ENCODE measurements around the gene PRUNE1.

The PRUNE1 gene

DNA sequence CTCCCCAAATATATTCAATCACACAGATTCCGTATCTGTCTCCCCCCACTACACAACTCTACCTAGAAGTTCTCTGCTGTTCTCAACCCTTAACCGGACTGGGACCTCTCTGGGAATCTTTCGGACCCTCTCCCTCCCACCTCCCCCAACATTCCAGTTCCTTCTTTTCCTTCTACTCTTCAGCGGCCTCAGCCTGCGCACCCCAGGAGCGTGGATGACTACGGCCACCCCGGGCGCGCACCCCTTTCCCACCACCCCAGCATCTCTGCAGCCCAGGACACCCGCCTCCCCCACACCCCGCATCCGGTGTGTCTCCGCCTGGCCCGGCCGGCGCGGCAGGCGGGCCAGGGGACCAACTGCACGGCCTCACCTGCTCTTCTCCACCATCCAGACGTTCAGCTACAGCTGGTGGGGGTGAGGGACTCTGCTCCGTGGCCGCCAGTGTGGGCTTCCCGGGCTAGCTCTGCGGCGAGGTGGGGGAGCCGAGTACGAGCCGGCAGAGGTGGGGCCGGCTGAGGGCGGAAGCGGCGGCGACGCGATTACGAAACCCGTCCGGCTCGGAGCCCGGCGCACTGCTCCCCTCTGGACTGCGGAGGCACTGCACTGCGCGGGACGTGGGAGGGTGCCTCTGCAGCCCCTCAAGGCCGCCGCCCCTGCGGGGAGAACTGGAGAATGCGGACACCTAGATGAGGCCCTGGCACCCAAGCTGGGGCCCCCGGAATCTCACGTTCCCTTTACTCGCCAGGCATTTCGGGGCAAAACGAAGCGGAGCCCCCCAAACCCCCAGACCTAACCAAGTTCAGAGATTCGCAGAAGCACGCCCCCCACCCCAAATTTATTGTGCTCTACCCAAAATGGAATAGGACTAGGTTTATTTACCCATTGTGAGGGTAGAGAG lies 51.1 kb downstream of the PRUNE1 start, which contains the start of gene CDC42SE1:
Gene CDC42SE1 (minus strand): TSS at position 514 of the 898 bp plus-strand sequence. CDS start 3,892 bp downstream, outside the sequence.
- H3K36me3 Mint-ChIP-seq (ENCODE audit: low read depth) = peaks cover 53% of the 10 kb centered on the region
- H3K27ac Mint-ChIP-seq = peak within 1 kb of the TSS; percentile 95
- intact Hi-C loops (cut with micrococcal nuclease) = loop anchor here (5.0 kb wide), 1 partner anchor 37 kb away; no protein-coding TSS in a partner anchor
- peaks cover 57% of the 10 kb centered on the region for H3K4me1 Mint-ChIP-seq (ENCODE audit: low read depth)
- H3K9me3 Mint-ChIP-seq = no peaks in the 10 kb centered on the region
- H3K4me3 Mint-ChIP-seq = peak within 1 kb of the TSS; percentile 86
- H3K27me3 Mint-ChIP-seq = no peaks in the 10 kb centered on the region

DNA sequence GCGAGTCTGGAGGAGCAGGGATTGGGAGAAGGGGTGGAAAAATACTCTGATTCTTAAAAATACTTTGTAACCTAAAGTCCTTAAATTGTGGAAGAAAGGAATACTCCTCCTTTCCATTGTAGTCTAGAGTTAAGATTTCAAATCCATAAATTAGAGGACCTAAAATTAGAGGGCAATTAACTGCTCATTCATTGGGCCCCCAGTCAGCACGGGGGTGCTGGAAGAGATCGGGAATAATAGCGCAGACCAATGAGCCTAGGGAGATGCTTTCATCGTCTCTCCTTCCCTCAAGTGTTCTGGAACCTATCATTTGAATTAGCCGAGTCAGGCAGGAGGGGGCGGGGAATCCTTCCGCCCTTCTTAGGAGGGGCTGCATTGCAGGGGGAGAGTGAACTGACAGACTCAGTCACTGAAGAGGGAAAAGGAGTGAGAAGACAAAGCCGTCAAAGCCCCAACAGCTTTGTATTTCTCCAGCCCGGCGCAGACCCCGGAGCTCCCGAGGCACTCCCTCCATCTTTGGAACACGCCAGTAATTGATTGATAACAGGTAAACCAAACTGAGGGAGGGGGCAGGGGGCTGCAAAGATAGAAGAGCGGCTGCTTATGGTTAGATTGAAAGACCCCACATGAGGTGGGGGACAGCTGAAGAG lies 51.9 kb downstream of the PRUNE1 start, which contains the start of gene MLLT11:
Gene MLLT11 (plus strand): TSS at position 391 of the 650 bp plus-strand sequence. CDS start 6,828 bp downstream, outside the sequence.
- H3K4me1 Mint-ChIP-seq (ENCODE audit: low read depth) = peaks cover 51% of the 10 kb centered on the region
- H3K36me3 Mint-ChIP-seq (ENCODE audit: low read depth) = peaks cover 45% of the 10 kb centered on the region
- peak within 1 kb of the TSS; percentile 95 for H3K27ac Mint-ChIP-seq
- H3K4me3 Mint-ChIP-seq = peak within 1 kb of the TSS; percentile 86
- no peaks in the 10 kb centered on the region for H3K9me3 Mint-ChIP-seq
- no peaks in the 10 kb centered on the region for H3K27me3 Mint-ChIP-seq
- intact Hi-C loops (cut with micrococcal nuclease) = no loop called here

DNA sequence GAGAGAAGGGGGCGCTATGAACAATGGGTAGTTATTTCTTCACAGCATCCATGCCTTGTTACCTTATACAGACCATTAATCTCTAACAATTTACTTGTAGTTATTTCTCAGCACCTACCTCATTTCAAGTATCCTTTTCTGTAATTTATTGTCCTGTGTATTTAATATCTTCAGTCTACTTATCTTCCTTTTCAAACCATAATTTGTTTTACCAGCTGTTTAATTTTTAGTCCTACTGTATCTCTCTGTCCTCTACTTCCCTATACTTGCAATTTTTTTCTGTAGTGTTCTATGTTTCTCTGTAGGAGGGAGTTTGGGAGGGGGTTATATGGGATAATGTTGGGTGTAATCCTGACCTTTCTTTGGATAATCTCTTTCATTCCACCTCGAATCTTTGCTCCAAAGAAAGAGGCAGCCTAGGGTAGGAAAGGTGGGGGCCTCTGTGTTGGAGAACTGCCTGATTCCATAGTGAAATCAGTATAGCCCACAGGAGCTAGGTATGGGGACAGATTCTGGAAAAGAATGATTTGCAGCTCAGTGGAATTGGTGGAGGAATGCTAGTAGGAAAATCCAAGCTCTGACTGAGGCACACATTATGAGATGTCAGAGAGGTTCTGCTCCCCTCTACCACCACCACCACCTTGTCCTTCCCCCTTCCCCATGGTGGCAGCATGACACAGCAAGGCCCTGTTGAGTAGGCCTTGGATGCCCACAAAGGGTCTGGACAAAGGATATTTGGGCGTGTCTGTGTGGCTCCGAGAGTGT lies 52.6 kb downstream of the PRUNE1 start:
- no peaks in the 10 kb centered on the region for H3K27me3 Mint-ChIP-seq
- intact Hi-C loops (cut with micrococcal nuclease) = no loop called here

DNA sequence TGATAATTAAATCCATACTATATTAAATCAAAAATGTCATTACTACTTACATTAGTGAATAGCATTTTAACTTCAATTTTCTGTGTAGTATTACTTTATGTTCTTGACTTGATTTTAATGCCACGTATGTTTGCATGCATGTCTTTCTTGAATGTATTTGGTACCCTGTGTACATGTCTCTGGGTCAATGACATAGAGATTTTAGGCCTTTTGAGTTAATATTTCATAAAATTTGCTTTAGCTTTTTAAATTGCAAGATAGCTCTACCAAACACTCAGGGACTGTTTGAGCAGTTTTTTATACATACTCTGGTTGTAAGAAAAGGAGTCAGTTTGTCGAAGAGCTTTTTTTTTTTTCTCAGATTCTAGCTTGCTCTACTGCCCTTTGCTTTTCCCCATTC lies 53.5 kb downstream of the PRUNE1 start:
- Mint-ChIP-seq H3K27ac (no peak overlapping the region), H3K4me1 (ENCODE audit: low read depth) (peaks cover 37% of the 10 kb centered on the region), H3K27me3 (no peaks in the 10 kb centered on the region), H3K4me3 (no peak overlapping the region), H3K9me3 (no peaks in the 10 kb centered on the region), H3K36me3 (ENCODE audit: low read depth) (peaks cover 30% of the 10 kb centered on the region)
- intact Hi-C loops (cut with micrococcal nuclease) = no loop called here

More for the DNA sequence above, 52.6 kb downstream of the PRUNE1 start:
- H3K4me3 Mint-ChIP-seq = no peak overlapping the region
- no peak overlapping the region for H3K27ac Mint-ChIP-seq
- peaks cover 38% of the 10 kb centered on the region for H3K36me3 Mint-ChIP-seq (ENCODE audit: low read depth)
- H3K9me3 Mint-ChIP-seq = no peaks in the 10 kb centered on the region
- peaks cover 46% of the 10 kb centered on the region for H3K4me1 Mint-ChIP-seq (ENCODE audit: low read depth)

DNA sequence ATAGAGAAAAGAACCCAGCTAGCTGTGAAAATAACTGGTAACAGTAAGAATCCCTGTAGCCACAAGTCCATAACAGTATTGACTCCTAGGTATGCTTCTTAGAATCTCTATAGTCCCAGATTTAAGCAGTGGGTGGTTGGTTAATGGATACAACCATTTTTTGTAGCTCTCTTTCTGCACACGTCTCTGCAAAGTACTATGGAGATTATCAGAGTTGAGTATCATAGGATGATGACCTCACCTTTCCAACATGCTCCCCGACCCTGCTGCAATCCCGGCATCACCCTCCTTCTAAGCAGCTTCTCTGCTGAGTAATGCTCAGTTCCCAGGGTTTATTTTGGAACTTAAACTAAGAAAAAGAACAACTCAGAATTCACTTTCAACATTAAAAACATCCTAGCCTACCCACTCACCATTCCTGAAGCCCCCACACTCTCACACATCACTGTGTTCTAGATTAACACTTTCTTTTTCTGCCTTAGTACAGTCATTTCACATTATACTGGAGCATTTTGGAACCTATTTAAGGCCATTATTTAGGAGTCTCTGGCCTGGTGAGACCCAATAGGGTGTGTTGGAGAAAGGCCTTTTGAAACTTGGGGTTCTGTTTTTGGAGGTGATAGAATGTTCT lies 54.6 kb downstream of the PRUNE1 start:
- Mint-ChIP-seq H3K27me3 (no peaks in the 10 kb centered on the region), H3K4me3 (no peak overlapping the region), H3K27ac (no peak overlapping the region), H3K36me3 (ENCODE audit: low read depth) (peaks cover 19% of the 10 kb centered on the region), H3K9me3 (no peaks in the 10 kb centered on the region), H3K4me1 (ENCODE audit: low read depth) (peaks cover 26% of the 10 kb centered on the region)
- intact Hi-C loops (cut with micrococcal nuclease) = no loop called here

DNA sequence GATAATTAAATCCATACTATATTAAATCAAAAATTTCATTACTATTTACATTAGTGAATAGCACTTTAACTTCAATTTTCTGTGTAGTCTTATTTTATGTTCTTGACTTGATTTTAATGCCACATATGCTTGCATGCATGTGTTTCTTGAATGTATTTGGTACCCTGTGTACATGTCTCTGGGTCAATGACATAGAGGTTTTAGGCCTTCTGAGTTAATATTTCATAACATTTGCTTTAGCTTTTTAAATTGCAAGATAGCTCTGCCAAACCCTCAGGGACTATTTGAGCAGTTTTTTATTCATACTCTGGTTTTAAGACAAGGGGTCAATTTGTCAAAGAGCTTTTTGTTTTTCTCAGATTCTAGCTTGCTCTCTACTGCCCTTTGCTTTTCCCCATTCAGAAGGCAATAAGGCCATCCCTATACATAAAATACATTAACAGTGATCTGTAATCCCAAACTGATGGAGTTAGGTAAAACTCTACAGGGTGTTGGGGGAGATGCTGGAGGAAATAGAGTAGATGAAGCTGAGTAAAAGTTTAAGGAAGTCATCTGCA lies 56.9 kb downstream of the PRUNE1 start:
- Mint-ChIP-seq H3K27me3 (no peaks in the 10 kb centered on the region), H3K27ac (no peak overlapping the region), H3K9me3 (no peaks in the 10 kb centered on the region), H3K36me3 (ENCODE audit: low read depth) (peaks cover under 1% of the 10 kb centered on the region), H3K4me1 (ENCODE audit: low read depth) (peaks cover 13% of the 10 kb centered on the region), H3K4me3 (no peak overlapping the region)
- intact Hi-C loops (cut with micrococcal nuclease) = no loop called here

DNA sequence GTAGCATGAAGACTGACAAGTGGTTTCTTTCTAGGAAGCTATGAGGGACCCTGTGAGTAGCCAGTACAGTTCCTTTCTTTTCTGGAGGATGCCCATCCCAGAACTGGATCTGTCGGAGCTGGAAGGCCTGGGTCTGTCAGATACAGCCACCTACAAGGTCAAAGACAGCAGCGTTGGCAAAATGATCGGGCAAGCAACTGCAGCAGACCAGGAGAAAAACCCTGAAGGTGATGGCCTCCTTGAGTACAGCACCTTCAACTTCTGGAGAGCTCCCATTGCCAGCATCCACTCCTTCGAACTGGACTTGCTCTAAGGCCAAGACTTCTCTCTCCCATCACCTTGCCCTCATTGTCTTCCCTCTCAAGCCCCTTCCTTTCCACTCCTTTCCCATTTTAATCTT lies 58.9 kb downstream of the PRUNE1 start:
- peaks cover 11% of the 10 kb centered on the region for H3K36me3 Mint-ChIP-seq (ENCODE audit: low read depth)
- H3K27ac Mint-ChIP-seq = no peak overlapping the region
- H3K9me3 Mint-ChIP-seq = no peaks in the 10 kb centered on the region

DNA sequence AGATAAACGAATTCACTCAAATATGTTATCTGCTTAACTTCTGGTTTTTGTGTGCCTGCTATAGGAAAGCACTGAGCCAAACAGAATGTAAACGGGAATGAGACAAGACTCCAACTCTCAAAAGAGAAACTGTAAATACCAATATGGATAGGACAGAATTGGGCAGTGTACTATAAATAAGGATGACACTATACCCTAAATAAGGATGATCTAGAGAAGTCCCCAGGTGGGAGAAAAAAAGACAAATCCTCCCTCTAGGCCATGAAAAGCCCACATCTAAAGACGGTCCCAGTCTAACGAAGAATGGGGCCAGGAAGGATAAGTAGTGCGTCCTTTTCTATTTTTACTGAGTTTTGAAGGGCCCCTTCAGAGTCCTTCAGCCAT lies 60.8 kb downstream of the PRUNE1 start:
- Mint-ChIP-seq H3K27ac (no peak overlapping the region), H3K36me3 (ENCODE audit: low read depth) (peaks cover 24% of the 10 kb centered on the region), H3K9me3 (no peaks in the 10 kb centered on the region), H3K4me3 (peak overlapping the region; percentile 13), H3K27me3 (no peaks in the 10 kb centered on the region), H3K4me1 (ENCODE audit: low read depth) (peaks cover 6% of the 10 kb centered on the region)
- intact Hi-C loops (cut with micrococcal nuclease) = no loop called here

More for the DNA sequence above, 58.9 kb downstream of the PRUNE1 start:
- Mint-ChIP-seq H3K4me3 (no peak overlapping the region), H3K27me3 (no peaks in the 10 kb centered on the region), H3K4me1 (ENCODE audit: low read depth) (peaks cover 6% of the 10 kb centered on the region)
- intact Hi-C loops (cut with micrococcal nuclease) = no loop called here

DNA sequence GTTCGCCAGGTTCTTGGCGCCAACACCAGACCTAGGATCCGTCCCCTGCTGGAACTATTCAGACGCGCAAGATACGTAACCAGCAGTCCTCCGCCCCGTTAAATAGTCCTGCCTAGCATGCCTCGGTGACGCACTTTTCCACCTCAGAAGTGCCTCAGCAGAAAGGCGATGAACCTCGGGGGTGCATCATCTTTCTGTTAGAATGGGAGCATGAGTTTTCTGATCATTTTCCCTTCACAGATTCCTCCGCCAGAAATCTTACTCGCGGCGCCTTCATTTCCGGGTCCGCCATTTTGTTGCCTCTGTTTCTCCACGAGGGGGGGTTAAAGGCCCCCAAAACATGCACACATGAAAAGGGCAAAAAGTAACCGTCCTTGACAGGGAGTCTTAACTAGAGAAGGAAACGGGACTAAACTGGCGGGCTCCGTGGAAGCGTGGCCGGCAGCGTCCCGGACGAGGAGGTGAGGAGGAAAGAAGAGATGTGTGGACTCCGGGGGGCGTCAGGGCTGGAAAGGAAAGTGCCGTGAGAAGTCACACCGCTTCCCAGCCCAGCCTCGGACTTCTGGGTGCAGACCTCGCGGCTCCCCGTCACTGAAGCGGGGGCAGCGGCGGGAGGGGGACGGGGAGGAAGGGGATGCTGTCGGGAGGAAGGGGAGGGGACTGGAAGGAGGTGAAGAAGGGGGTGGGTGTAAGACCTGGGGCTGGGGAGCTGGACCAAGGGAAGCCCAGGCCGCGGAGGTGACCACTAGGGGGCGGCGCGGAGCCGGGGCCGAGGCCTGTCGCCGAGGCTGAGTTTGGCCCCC lies 62.4 kb downstream of the PRUNE1 start, which contains the start of gene GABPB2:
Gene GABPB2 (plus strand): TSS at position 288 of the 803 bp plus-strand sequence. CDS start 17,429 bp downstream, outside the sequence.
- intact Hi-C loops (cut with micrococcal nuclease) = no loop called here
- peak within 1 kb of the TSS; percentile 100 for H3K27ac Mint-ChIP-seq
- H3K27me3 Mint-ChIP-seq = no peaks in the 10 kb centered on the region
- H3K36me3 Mint-ChIP-seq (ENCODE audit: low read depth) = peaks cover 37% of the 10 kb centered on the region
- H3K4me1 Mint-ChIP-seq (ENCODE audit: low read depth) = peaks cover 6% of the 10 kb centered on the region
- no peaks in the 10 kb centered on the region for H3K9me3 Mint-ChIP-seq
- peak within 1 kb of the TSS; percentile 98 for H3K4me3 Mint-ChIP-seq

DNA sequence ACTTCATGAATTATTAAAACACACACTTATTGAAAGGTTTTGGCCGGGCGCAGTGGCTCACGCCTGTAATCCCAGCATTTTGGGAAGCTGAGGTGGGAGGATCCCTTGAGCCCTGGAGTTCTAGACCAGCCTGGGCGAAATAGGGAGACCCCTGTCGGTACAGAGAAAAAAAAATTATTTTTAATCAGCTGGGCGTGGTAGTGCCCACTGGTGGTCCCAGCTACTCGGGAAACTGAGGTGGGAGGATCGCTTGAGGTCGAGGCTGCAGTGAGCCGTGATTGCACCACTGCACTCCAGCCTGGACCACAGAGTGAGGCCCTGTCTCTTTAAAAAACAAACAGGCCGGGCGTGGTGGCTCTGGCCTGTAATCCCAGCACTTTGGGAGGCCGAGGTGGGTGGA lies 64.0 kb downstream of the PRUNE1 start:
- intact Hi-C loops (cut with micrococcal nuclease) = no loop called here
- H3K36me3 Mint-ChIP-seq (ENCODE audit: low read depth) = peaks cover 41% of the 10 kb centered on the region
- H3K9me3 Mint-ChIP-seq = no peaks in the 10 kb centered on the region
- H3K27me3 Mint-ChIP-seq = no peaks in the 10 kb centered on the region
- no peak overlapping the region for H3K4me3 Mint-ChIP-seq
- peak overlapping the region; percentile 100 for H3K27ac Mint-ChIP-seq
- H3K4me1 Mint-ChIP-seq (ENCODE audit: low read depth) = peaks cover 6% of the 10 kb centered on the region

Data from dendritic cell treated with granulocyte-macrophage colony-stimulating factor and Interleukin-4, amounts not matched to agents 40 ng/mL and 50 ng/mL, for 4 days (primary cell).